Skeletal muscle satellite cell (primary cell): ENCODE data around the gene NNT.
"Not testable (repeated sequence)": the region's sequence is repeated elsewhere in the genome, so short reads cannot be mapped to it uniquely, and the experiment has no call there.

Experiments used
- H3K27me3 ChIP-seq: 2 replicates; pipeline ENCODE4 v1.7.0; 2013; ENCODE audit warnings: low read length; ENCODE audit not compliant: control insufficient read depth, insufficient read depth
- H3K36me3 ChIP-seq: 2 replicates; pipeline ENCODE4 v1.7.0; 2013; ENCODE audit warnings: mild to moderate bottlenecking, control low read depth, low read length; ENCODE audit not compliant: insufficient read depth
- H3K4me1 ChIP-seq: 2 replicates; pipeline ENCODE4 v1.7.0; 2013; ENCODE audit warnings: low read length; ENCODE audit not compliant: control insufficient read depth, insufficient read depth
- H3K4me2 ChIP-seq: 2 replicates; pipeline ENCODE4 v1.7.0; 2013; ENCODE audit warnings: mild to moderate bottlenecking, low read length
- H3K4me3 ChIP-seq: 2 replicates; pipeline ENCODE4 v1.7.0; 2013; ENCODE audit warnings: low read length
- H3K9ac ChIP-seq: 2 replicates; pipeline ENCODE4 v1.7.0; 2013; ENCODE audit warnings: mild to moderate bottlenecking, low read depth, low read length, moderate library complexity
- H3K9me3 ChIP-seq: replicated peaks from 2 replicates; pipeline ENCODE4 v1.7.0; 2013; ENCODE audit warnings: mild to moderate bottlenecking, control low read depth, low read length

The NNT gene

DNA sequence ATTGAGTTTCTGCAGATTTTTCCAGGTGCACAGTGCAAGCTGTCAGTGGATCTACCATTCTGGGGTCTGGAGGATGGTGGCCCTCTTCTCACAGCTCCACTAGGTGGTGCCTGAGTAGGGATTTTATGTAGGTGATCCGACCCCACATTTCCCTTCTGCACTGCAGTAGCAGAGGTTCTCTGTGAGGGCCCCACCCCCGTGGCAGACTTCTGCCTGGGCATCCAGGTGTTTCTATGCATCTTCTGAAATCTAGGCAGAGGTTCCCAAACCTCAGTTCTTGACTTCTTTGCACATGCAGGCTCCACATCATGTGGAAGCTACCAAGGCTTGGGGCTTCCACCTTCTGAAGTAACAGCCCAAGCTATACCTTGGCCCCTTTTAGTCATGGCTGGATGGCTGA is 93.5 kb downstream of the NNT start:
- H3K4me1 ChIP-seq, H3K4me3 ChIP-seq, H3K9ac ChIP-seq, H3K27me3 ChIP-seq, H3K9me3 ChIP-seq, H3K36me3 ChIP-seq, H3K4me2 ChIP-seq: not testable (repeated sequence)

- Histone ChIP-seq H3K4me1 (no peaks in the 10 kb centered on the region), H3K4me3 (no peak overlapping the region), H3K27me3 (no peaks in the 10 kb centered on the region), H3K9me3 (no peaks in the 10 kb centered on the region), H3K9ac (no peak overlapping the region), H3K4me2 (no peak overlapping the region), H3K36me3 (peaks cover 14% of the 10 kb centered on the region)
These were observed 96.9 kb downstream of the NNT start for GRCh38 chr5:43699910-43700309.

- Histone ChIP-seq H3K36me3 (peaks cover 17% of the 10 kb centered on the region), H3K9ac (no peak overlapping the region), H3K4me2 (no peak overlapping the region)
These were observed 97.6 kb downstream of the NNT start for GRCh38 chr5:43700601-43701000.

GRCh38 chr5:43701227-43701626 is 98.2 kb downstream of the NNT start:
- H3K4me2 ChIP-seq, result no peak overlapping the region
- no peaks in the 10 kb centered on the region for H3K27me3 ChIP-seq
- H3K9ac ChIP-seq, result no peak overlapping the region
- no peaks in the 10 kb centered on the region for H3K4me1 ChIP-seq
- no peaks in the 10 kb centered on the region for H3K9me3 ChIP-seq
- peaks cover 17% of the 10 kb centered on the region for H3K36me3 ChIP-seq
- no peak overlapping the region for H3K4me3 ChIP-seq

More at GRCh38 chr5:43700601-43701000, 97.6 kb downstream of the NNT start:
- Histone ChIP-seq H3K9me3 (no peaks in the 10 kb centered on the region), H3K4me3 (no peak overlapping the region), H3K4me1 (no peaks in the 10 kb centered on the region), H3K27me3 (no peaks in the 10 kb centered on the region)

- H3K4me1 ChIP-seq, result no peaks in the 10 kb centered on the region
- peaks cover 14% of the 10 kb centered on the region for H3K36me3 ChIP-seq
These were observed 99.3 kb downstream of the NNT start for GRCh38 chr5:43702293-43702692.

GRCh38 chr5:43702815-43703214 is 99.8 kb downstream of the NNT start:
- Histone ChIP-seq H3K4me3 (no peak overlapping the region), H3K4me2 (no peak overlapping the region), H3K27me3 (no peaks in the 10 kb centered on the region), H3K36me3 (peaks cover 14% of the 10 kb centered on the region), H3K9me3 (no peaks in the 10 kb centered on the region), H3K4me1 (no peaks in the 10 kb centered on the region), H3K9ac (no peak overlapping the region)

More at GRCh38 chr5:43702293-43702692, 99.3 kb downstream of the NNT start:
- Histone ChIP-seq H3K4me3 (no peak overlapping the region), H3K9ac (no peak overlapping the region), H3K27me3 (no peaks in the 10 kb centered on the region), H3K9me3 (no peaks in the 10 kb centered on the region), H3K4me2 (no peak overlapping the region)

DNA sequence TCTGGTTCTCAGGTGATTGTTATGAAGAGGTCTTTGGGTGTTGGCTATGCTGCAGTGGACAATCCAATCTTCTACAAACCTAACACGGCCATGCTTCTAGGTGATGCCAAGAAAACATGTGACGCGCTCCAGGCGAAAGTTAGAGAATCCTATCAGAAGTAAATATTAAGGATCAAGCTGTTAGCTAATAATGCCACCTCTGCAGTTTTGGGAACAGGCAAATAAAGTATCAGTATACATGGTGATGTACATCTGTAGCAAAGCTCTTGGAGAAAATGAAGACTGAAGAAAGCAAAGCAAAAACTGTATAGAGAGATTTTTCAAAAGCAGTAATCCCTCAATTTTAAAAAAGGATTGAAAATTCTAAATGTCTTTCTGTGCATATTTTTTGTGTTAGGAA is 101.3 kb downstream of the NNT start:
- peaks cover 14% of the 10 kb centered on the region for H3K36me3 ChIP-seq
- H3K4me2 ChIP-seq, result no peak overlapping the region
- no peaks in the 10 kb centered on the region for H3K27me3 ChIP-seq
- H3K9ac ChIP-seq, result no peak overlapping the region
- no peak overlapping the region for H3K4me3 ChIP-seq
- no peaks in the 10 kb centered on the region for H3K9me3 ChIP-seq
- H3K4me1 ChIP-seq, result no peaks in the 10 kb centered on the region

GRCh38 chr5:43706576-43706975 is 103.6 kb downstream of the NNT start:
- not testable (repeated sequence) for H3K4me3 ChIP-seq, H3K4me2 ChIP-seq, H3K4me1 ChIP-seq, H3K9me3 ChIP-seq, H3K27me3 ChIP-seq, H3K9ac ChIP-seq
- H3K36me3 ChIP-seq, result peaks cover 14% of the 10 kb centered on the region

GRCh38 chr5:43711496-43711895 is 108.5 kb downstream of the NNT start:
- H3K27me3 ChIP-seq, result no peaks in the 10 kb centered on the region
- H3K4me1 ChIP-seq, result peaks cover 4% of the 10 kb centered on the region
- H3K4me3 ChIP-seq, result no peak overlapping the region
- H3K36me3 ChIP-seq, result no peaks in the 10 kb centered on the region
- H3K9me3 ChIP-seq, result no peaks in the 10 kb centered on the region
- no peak overlapping the region for H3K9ac ChIP-seq
- H3K4me2 ChIP-seq, result no peak overlapping the region

DNA sequence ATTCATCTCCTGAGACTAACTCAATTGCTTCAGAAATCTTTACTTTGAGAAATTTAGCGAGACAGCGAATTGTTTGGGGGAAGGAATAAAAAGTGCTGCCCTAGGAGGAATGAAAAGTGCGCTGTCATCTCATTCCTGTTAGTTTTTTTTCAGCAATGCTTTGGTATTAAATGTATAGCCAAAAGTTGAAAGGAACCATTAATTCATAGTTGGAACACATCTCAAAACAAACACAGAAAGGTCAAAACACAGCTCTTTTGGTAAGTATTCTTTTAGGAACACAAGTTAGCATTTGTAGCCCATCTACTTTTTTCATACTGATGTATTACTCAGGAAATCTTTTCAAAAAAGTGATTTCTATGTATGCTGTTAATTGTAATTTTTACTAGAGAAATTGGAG is 109.1 kb downstream of the NNT start:
- no peaks in the 10 kb centered on the region for H3K27me3 ChIP-seq
- no peaks in the 10 kb centered on the region for H3K9me3 ChIP-seq
- no peak overlapping the region for H3K4me2 ChIP-seq
- H3K36me3 ChIP-seq, result no peaks in the 10 kb centered on the region
- H3K4me1 ChIP-seq, result peaks cover 4% of the 10 kb centered on the region
- H3K9ac ChIP-seq, result no peak overlapping the region
- no peak overlapping the region for H3K4me3 ChIP-seq

GRCh38 chr5:43719783-43720182 is 116.8 kb downstream of the NNT start:
- not testable (repeated sequence) for H3K27me3 ChIP-seq, H3K4me2 ChIP-seq, H3K9ac ChIP-seq, H3K9me3 ChIP-seq, H3K4me3 ChIP-seq, H3K36me3 ChIP-seq, H3K4me1 ChIP-seq

DNA sequence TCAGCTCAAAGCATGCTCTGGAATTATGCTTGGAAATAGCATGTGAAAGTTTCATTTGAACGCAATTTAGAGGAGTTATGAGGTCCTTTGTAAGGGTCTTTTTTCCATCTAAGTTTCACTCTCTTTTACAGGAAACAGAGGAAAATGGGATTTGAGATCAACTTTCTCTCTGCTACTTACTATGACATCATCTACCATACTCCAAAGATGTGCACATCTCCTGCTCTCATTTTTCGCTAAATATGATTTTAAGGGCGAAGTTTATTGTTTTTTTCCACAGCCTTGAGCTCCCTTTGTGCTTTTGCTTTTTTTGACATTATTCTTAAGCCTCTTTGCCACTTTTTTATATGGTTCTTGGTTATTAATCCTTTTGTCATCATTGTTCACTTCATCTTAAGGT is 125.6 kb downstream of the NNT start:
- Histone ChIP-seq H3K9ac (no peak overlapping the region), H3K4me2 (no peak overlapping the region), H3K27me3 (no peaks in the 10 kb centered on the region), H3K36me3 (no peaks in the 10 kb centered on the region), H3K9me3 (no peaks in the 10 kb centered on the region), H3K4me1 (peaks cover 10% of the 10 kb centered on the region), H3K4me3 (no peak overlapping the region)
